HEK293 (cell line): Measurements from ENCODE around the gene ESR2.
"Not testable (repeated sequence)": the region's sequence is repeated elsewhere in the genome, so short reads cannot be mapped to it uniquely, and the experiment has no call there.

Source experiments
- ZNF324 ChIP-seq: fragments of 450-650 bp; formaldehyde crosslinking; IDR thresholded peaks from 2 replicates; pipeline ENCODE4 v1.5.1; 2016; ENCODE audit warnings: missing biosample characterization, missing genetic modification characterization
- TF ChIP-seq, protein P1 (sequence below): fragments of 450-650 bp; formaldehyde crosslinking; IDR thresholded peaks from 2 replicates; pipeline ENCODE4 v1.5.1; 2016; ENCODE audit warnings: missing biosample characterization, missing genetic modification characterization
- TF ChIP-seq, protein P2 (sequence below): fragments of 450-650 bp; formaldehyde crosslinking; IDR thresholded peaks from 2 replicates; pipeline ENCODE4 v1.5.1; 2016; ENCODE audit warnings: missing biosample characterization, missing genetic modification characterization

DNA sequence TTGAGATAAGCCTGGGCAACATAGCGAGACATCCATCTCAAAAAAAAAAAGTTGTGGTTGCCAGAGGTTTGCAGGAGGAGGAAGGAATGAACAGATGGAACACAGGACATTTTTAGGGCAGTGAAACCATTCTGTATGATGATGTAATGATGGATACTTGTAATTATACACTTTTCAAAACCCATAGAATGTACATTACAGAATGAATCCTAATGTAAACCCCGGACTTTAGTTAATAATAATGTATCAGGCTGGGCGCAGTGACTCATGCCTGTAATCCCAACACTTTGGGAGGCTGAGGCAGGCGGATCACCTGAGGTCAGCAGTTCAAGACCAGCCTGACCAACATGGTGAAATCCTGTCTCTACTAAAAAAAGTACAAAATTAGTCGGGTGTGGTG is 26.2 kb upstream of the ESR2 start:
- TF ChIP-seq, protein P1, sequence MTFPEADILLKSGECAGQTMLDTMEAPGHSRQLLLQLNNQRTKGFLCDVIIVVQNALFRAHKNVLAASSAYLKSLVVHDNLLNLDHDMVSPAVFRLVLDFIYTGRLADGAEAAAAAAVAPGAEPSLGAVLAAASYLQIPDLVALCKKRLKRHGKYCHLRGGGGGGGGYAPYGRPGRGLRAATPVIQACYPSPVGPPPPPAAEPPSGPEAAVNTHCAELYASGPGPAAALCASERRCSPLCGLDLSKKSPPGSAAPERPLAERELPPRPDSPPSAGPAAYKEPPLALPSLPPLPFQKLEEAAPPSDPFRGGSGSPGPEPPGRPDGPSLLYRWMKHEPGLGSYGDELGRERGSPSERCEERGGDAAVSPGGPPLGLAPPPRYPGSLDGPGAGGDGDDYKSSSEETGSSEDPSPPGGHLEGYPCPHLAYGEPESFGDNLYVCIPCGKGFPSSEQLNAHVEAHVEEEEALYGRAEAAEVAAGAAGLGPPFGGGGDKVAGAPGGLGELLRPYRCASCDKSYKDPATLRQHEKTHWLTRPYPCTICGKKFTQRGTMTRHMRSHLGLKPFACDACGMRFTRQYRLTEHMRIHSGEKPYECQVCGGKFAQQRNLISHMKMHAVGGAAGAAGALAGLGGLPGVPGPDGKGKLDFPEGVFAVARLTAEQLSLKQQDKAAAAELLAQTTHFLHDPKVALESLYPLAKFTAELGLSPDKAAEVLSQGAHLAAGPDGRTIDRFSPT: not testable (repeated sequence)
- TF ChIP-seq, protein P2, sequence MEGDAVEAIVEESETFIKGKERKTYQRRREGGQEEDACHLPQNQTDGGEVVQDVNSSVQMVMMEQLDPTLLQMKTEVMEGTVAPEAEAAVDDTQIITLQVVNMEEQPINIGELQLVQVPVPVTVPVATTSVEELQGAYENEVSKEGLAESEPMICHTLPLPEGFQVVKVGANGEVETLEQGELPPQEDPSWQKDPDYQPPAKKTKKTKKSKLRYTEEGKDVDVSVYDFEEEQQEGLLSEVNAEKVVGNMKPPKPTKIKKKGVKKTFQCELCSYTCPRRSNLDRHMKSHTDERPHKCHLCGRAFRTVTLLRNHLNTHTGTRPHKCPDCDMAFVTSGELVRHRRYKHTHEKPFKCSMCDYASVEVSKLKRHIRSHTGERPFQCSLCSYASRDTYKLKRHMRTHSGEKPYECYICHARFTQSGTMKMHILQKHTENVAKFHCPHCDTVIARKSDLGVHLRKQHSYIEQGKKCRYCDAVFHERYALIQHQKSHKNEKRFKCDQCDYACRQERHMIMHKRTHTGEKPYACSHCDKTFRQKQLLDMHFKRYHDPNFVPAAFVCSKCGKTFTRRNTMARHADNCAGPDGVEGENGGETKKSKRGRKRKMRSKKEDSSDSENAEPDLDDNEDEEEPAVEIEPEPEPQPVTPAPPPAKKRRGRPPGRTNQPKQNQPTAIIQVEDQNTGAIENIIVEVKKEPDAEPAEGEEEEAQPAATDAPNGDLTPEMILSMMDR (tag by site-specific recombination): not testable (repeated sequence)
- not testable (repeated sequence) for TF ChIP-seq ZNF324 (tag by site-specific recombination)
